ENCODE measurements around the gene ASB15.
A peak's percentile ranks its signal among the peaks of the same experiment; 100 is the strongest.

Gene ASB15

DNA sequence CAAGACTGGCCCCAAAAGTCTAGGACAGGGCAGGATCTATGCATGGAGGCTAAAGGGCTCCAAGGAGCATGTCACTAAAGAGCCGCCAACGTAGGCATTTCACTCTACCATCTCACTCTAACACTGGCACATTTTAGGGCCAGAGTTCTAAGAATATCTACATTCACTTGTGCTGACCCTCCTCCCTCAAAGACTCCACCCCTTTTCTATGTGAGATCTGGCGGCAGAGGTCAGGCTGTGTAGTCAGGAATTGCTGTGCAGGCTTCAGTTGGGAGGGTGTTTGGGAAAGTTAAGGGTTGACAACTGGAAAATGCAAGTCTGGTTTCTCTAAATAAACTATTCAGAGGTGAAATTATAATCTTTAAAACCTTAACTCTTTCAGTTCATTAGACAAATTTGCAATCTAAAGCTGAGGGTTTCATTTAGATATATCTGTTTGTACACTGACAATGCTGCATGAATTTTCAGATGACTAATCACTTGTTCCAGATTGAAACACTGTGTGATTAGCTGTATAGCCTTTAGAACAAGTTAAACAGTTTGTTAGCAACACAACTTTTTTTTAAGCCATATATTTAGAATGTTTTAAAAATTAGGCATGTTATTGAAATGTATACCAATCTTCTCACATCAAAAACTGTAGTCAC is 72.3 kb downstream of the ASB15 start:
- ChIA-PET POLR2A (no interaction called here), CTCF (interaction anchor here (0.6 to 1.0 kb wide), 3 partner anchors 9 to 74 kb away, joined by 3 to 4 read pairs (median 3); no protein-coding TSS in a partner anchor)
- DNase-seq (ENCODE audit: extremely low spot score) = no peak
- no peak for TF ChIP-seq TARDBP (IDR thresholded peaks at IDR 0.05)
- TF ChIP-seq SUZ12 (IDR thresholded peaks at IDR 0.05) = no peak
- TF ChIP-seq SP1 (IDR thresholded peaks at IDR 0.05) = no peak
- no peak for TF ChIP-seq HDGF (IDR thresholded peaks at IDR 0.05; ENCODE audit: borderline replicate concordance)
- TF ChIP-seq FOXK2 (IDR thresholded peaks at IDR 0.05) = no peak
- no peak for TF ChIP-seq FOXM1 (IDR thresholded peaks at IDR 0.05; ENCODE audit: borderline replicate concordance)
- TF ChIP-seq BHLHE40 (IDR thresholded peaks at IDR 0.05; ENCODE audit: borderline replicate concordance) = no peak

DNA sequence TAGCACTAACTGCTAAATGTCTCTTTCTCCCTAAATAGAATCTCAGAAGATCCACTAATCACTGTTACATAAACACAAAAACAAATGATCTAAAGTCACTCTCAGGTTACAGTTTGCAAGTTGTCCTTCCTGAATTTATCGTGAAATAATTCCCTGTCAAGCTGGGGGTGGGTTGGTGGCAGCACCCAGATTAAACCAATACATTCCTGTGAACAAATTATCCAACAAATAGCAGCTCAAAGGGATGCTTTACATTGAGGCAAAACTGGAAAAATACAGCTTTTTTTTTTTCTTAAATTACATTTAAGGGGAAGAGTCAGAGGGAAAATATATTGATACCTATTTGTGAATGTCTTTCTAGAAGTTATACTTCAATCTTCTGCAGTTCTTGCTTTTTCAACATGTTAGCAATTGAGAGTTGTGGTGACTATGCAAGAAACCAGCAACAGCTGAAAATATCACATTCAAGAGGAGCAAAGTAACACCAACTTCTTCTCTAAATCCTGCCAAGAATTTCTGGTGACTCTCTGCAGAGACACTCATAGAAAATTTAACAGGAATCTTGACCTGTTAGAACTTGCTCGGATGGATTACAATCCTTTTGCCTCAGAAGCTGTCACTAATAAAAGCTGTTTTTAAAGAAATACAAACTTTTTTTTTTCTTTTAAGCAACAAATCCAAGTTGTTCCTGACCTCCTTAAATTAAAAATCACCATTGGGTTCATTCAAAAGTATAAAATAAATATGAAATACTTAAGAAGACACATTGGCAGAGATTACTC is 73.0 kb downstream of the ASB15 start:
- ChIA-PET CTCF (interaction anchor here (0.6 to 1.0 kb wide), 3 partner anchors 8 to 74 kb away, joined by 3 to 4 read pairs (median 3); no protein-coding TSS in a partner anchor), POLR2A (no interaction called here)
- no peak for DNase-seq (ENCODE audit: extremely low spot score)
- TF ChIP-seq, protein P1, sequence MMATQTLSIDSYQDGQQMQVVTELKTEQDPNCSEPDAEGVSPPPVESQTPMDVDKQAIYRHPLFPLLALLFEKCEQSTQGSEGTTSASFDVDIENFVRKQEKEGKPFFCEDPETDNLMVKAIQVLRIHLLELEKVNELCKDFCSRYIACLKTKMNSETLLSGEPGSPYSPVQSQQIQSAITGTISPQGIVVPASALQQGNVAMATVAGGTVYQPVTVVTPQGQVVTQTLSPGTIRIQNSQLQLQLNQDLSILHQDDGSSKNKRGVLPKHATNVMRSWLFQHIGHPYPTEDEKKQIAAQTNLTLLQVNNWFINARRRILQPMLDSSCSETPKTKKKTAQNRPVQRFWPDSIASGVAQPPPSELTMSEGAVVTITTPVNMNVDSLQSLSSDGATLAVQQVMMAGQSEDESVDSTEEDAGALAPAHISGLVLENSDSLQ (IDR thresholded peaks at IDR 0.05) = 0 out of 2 replicates have a peak, but pooled peaks have one; percentile 16
- TF ChIP-seq BHLHE40 (IDR thresholded peaks at IDR 0.05; ENCODE audit: borderline replicate concordance) (no peak), ELF4 (IDR thresholded peaks at IDR 0.05) (no peak)

DNA sequence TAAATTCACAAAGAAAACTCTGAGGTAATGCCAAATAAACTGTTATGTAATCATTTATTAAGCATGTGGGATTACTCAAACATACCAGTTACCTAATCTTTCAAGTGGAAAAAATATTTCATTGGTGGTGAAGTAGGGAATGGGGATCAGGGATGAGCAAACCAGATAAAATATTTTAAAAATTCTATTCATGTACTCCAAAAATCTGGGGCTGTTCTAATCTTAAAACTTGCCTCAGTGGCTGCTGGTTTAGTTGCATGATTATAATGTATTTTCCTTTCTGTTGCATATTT is 73.5 kb downstream of the ASB15 start:
- no peak for DNase-seq (ENCODE audit: extremely low spot score)
- ChIA-PET POLR2A (no interaction called here), CTCF (no interaction called here)
- TF ChIP-seq SUZ12 (IDR thresholded peaks at IDR 0.05) (no peak), FOXM1 (IDR thresholded peaks at IDR 0.05; ENCODE audit: borderline replicate concordance) (no peak), BHLHE40 (IDR thresholded peaks at IDR 0.05; ENCODE audit: borderline replicate concordance) (no peak), SP1 (IDR thresholded peaks at IDR 0.05) (no peak), TARDBP (IDR thresholded peaks at IDR 0.05) (no peak)

DNA sequence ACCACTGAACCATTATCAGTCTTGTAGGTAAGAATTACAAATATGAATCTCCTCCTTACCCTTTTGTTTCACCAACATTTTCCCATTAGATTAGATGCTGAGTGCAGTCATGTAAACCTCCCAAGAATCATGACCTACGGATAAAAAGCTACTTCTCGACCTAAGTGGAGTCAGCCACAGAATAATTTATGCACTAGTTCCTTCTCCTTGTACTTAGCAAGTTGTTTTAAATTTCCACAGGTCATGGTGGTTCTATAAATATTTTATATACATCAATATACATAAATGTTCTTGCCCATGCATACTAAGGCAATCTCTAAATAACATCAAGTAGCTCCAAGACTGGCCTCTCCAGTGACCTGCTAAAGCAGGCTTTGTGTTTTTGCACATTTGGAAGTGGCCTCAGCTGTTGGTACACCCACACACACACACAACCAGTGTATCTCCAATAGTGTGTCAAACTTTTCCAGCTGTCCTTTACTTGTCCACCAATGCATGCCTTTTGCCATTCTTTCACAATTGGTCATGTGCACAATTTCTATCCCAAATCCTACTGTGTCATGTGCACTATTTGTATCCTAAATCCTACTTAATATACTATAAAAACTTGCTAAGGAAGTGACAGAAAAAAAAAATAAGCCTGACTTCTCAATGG is 75.6 kb downstream of the ASB15 start:
- no peak for DNase-seq (ENCODE audit: extremely low spot score)
- ChIA-PET CTCF (no interaction called here), POLR2A (no interaction called here)
- TF ChIP-seq BHLHE40 (IDR thresholded peaks at IDR 0.05; ENCODE audit: borderline replicate concordance) (no peak), CTBP1 (IDR thresholded peaks at IDR 0.05; ENCODE audit: borderline replicate concordance) (no peak), FOXK2 (IDR thresholded peaks at IDR 0.05) (no peak), NFRKB (IDR thresholded peaks at IDR 0.05) (no peak), SP1 (IDR thresholded peaks at IDR 0.05) (no peak), L3MBTL2 (conservative IDR thresholded peaks at IDR 0.05) (no peak), FOXA1 (IDR thresholded peaks at IDR 0.05) (no peak), HDGF (IDR thresholded peaks at IDR 0.05; ENCODE audit: borderline replicate concordance) (no peak), FOXM1 (IDR thresholded peaks at IDR 0.05; ENCODE audit: borderline replicate concordance) (no peak), TARDBP (IDR thresholded peaks at IDR 0.05) (no peak)
- TF ChIP-seq, protein P1 (IDR thresholded peaks at IDR 0.05) = no peak

- DNase-seq (ENCODE audit: extremely low spot score) = no peak
- ChIA-PET CTCF (no interaction called here), POLR2A (no interaction called here)
- TF ChIP-seq L3MBTL2 (conservative IDR thresholded peaks at IDR 0.05) (no peak), BHLHE40 (IDR thresholded peaks at IDR 0.05; ENCODE audit: borderline replicate concordance) (no peak), CTBP1 (IDR thresholded peaks at IDR 0.05; ENCODE audit: borderline replicate concordance) (no peak), ELF4 (IDR thresholded peaks at IDR 0.05) (no peak), FOXA1 (IDR thresholded peaks at IDR 0.05) (no peak), SP1 (IDR thresholded peaks at IDR 0.05) (no peak), NFRKB (IDR thresholded peaks at IDR 0.05) (no peak), ARNT (IDR thresholded peaks at IDR 0.05) (no peak), FOXM1 (IDR thresholded peaks at IDR 0.05; ENCODE audit: borderline replicate concordance) (no peak), FOXK2 (IDR thresholded peaks at IDR 0.05) (no peak), SUZ12 (IDR thresholded peaks at IDR 0.05) (no peak), TARDBP (IDR thresholded peaks at IDR 0.05) (no peak), HDGF (IDR thresholded peaks at IDR 0.05; ENCODE audit: borderline replicate concordance) (no peak), LEF1 (IDR thresholded peaks at IDR 0.05; ENCODE audit: borderline replicate concordance) (no peak)
- TF ChIP-seq, protein P1 (IDR thresholded peaks at IDR 0.05) = no peak
Measured at GRCh38 chr7:123679614-123680013, 78.0 kb downstream of the ASB15 start.

DNA sequence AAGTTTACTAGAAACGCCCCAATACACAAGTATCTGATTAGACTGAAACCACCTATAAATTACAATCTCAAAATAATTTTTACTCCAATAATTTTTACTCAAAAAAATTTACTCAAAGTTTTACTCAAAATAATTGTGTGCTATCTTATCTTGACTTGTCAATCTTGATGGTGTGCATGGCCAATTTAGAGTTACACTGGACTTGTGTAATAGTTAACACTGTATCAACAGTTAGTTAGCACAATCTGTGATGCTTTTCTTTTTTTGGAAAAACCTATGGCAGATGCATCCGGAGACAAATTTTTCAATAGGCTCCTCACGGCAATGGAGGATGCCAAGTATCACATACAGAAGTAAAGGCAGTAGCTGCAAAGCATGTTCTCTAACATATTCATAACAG is 79.0 kb downstream of the ASB15 start:
- ChIA-PET CTCF (no interaction called here), POLR2A (no interaction called here)
- TF ChIP-seq ZNF384 (IDR thresholded peaks at IDR 0.05) = no peak
- TF ChIP-seq, protein P1 (IDR thresholded peaks at IDR 0.05) = no peak
- no peak for TF ChIP-seq FOXA1 (IDR thresholded peaks at IDR 0.05)
- TF ChIP-seq NFRKB (IDR thresholded peaks at IDR 0.05) = no peak
- TF ChIP-seq L3MBTL2 (conservative IDR thresholded peaks at IDR 0.05) = no peak
- TF ChIP-seq TARDBP (IDR thresholded peaks at IDR 0.05) = no peak
- TF ChIP-seq SUZ12 (IDR thresholded peaks at IDR 0.05) = no peak
- no peak for TF ChIP-seq CTBP1 (IDR thresholded peaks at IDR 0.05; ENCODE audit: borderline replicate concordance)
- no peak for TF ChIP-seq SP1 (IDR thresholded peaks at IDR 0.05)
- no peak for TF ChIP-seq ELF4 (IDR thresholded peaks at IDR 0.05)
- no peak for TF ChIP-seq LEF1 (IDR thresholded peaks at IDR 0.05; ENCODE audit: borderline replicate concordance)
- TF ChIP-seq BHLHE40 (IDR thresholded peaks at IDR 0.05; ENCODE audit: borderline replicate concordance) = no peak
- TF ChIP-seq ARNT (IDR thresholded peaks at IDR 0.05) = no peak
- TF ChIP-seq HDGF (IDR thresholded peaks at IDR 0.05; ENCODE audit: borderline replicate concordance) = no peak
- no peak for TF ChIP-seq FOXK2 (IDR thresholded peaks at IDR 0.05)
- TF ChIP-seq FOXM1 (IDR thresholded peaks at IDR 0.05; ENCODE audit: borderline replicate concordance) = no peak
- DNase-seq (ENCODE audit: extremely low spot score) = no peak

All from HEK293T (cell line).